Tibial artery (tissue), 4 donors: ENCODE data around the gene ENGASE.
A peak's percentile ranks its signal among the peaks of the same experiment; 100 is the strongest.

Experiments used
- DNase-seq, 2 donors: peaks; one replicate each; pipeline ENCODE4 v3.0.0-alpha.2; 2019
- H3K27ac ChIP-seq, 2 donors: fragments of 200-600 bp; sonication (generic) in 1 of 2; 1 replicate in 1 of 2; 2 replicates in 1 of 2; pipeline ENCODE4 v1.5.1; 2018 to 2019; ENCODE audit warnings: mild to moderate bottlenecking in 1 of 2
- H3K27me3 ChIP-seq, 2 donors: fragments of 200-600 bp; sonication (generic) in 1 of 2; one replicate each; pipeline versions ENCODE4 v1.5.1 to v1.6.0; 2016 to 2019
- H3K36me3 ChIP-seq, 3 donors: fragments of 200-600 bp; sonication (generic) in 2 of 3; one replicate each; pipeline ENCODE4 v1.5.1; 2016 to 2019; ENCODE audit warnings: mild to moderate bottlenecking in 2 of 3
- H3K4me1 ChIP-seq, 4 donors: fragments of 200-600 bp; sonication (generic) in 2 of 4; 1 replicate in 3 of 4; 2 replicates in 1 of 4; pipeline ENCODE4 v1.5.1; 2016 to 2019
- H3K4me3 ChIP-seq, 2 donors: fragments of 200-600 bp; sonication (generic) in 1 of 2; 1 replicate in 1 of 2; 2 replicates in 1 of 2; pipeline ENCODE4 v1.5.1; 2018 to 2019; ENCODE audit warnings: mild to moderate bottlenecking in 2 of 2
- H3K9me3 ChIP-seq, 3 donors: fragments of 200-600 bp; sonication (generic) in 1 of 3; one replicate each; pipeline ENCODE4 v1.5.1; 2016 to 2019
- intact Hi-C: fragments of 100-400 bp; cut with DNase I; formaldehyde crosslinking; loops from one replicate; pipeline ENCODE4 v1.15.0; 2023; ENCODE audit warnings: low total_unique reads
- TF ChIP-seq, protein P1 (sequence below), 2 experiments: fragments of 200-600 bp in 1 of 2; fragments of 450-650 bp in 1 of 2; IDR thresholded peaks; one replicate each; pipeline ENCODE4 v1.5.1; 2017 to 2019; ENCODE audit warnings: antibody characterized with exemption in 2 of 2, mild to moderate bottlenecking in 1 of 2, moderate library complexity in 1 of 2

The ENGASE gene

DNA sequence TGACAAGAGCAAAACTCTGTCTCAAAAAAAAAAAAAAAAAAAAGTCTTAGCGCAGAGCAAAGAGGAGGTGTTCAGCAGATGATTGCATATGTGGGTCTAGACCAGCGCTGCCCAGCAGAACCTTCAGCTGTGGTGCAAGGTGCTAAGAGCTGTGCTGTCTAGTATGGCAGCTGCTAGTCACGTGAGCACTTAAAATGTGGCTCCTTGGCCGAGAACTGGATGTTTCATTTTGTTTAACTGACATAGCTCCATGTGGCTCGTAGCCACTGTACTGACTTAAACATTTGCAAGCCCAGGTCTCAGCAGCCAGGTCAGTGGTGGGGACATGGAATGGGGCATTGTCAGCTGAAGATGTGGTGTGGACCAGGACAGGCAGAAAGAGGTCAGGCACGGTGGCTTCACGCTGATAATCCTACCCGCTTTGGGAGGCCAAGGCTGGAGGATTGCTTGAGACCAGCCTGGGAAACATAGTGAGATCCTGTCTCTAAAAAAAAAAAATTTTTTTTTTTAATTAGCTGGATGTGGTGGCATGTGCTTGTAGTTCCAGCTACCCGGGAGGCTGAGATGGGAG, 41.5 kb upstream of the ENGASE start:
- TF ChIP-seq, protein P1, sequence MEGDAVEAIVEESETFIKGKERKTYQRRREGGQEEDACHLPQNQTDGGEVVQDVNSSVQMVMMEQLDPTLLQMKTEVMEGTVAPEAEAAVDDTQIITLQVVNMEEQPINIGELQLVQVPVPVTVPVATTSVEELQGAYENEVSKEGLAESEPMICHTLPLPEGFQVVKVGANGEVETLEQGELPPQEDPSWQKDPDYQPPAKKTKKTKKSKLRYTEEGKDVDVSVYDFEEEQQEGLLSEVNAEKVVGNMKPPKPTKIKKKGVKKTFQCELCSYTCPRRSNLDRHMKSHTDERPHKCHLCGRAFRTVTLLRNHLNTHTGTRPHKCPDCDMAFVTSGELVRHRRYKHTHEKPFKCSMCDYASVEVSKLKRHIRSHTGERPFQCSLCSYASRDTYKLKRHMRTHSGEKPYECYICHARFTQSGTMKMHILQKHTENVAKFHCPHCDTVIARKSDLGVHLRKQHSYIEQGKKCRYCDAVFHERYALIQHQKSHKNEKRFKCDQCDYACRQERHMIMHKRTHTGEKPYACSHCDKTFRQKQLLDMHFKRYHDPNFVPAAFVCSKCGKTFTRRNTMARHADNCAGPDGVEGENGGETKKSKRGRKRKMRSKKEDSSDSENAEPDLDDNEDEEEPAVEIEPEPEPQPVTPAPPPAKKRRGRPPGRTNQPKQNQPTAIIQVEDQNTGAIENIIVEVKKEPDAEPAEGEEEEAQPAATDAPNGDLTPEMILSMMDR (IDR thresholded peaks at IDR 0.05) = no peak
- DNase-seq = no peak
- intact Hi-C loops = no loop called here
- peaks cover 0 to 4% (median 0%) of the 10 kb centered on the region in 3 donors for H3K36me3 ChIP-seq
- H3K27me3 ChIP-seq = no peaks in the 10 kb centered on the region
- H3K4me1 ChIP-seq = peaks cover 0 to 95% (median 62%) of the 10 kb centered on the region in 4 donors
- H3K9me3 ChIP-seq = no peaks in the 10 kb centered on the region
- peak overlapping the region; percentile 57 to 61 for H3K27ac ChIP-seq
- no peak overlapping the region for H3K4me3 ChIP-seq

DNA sequence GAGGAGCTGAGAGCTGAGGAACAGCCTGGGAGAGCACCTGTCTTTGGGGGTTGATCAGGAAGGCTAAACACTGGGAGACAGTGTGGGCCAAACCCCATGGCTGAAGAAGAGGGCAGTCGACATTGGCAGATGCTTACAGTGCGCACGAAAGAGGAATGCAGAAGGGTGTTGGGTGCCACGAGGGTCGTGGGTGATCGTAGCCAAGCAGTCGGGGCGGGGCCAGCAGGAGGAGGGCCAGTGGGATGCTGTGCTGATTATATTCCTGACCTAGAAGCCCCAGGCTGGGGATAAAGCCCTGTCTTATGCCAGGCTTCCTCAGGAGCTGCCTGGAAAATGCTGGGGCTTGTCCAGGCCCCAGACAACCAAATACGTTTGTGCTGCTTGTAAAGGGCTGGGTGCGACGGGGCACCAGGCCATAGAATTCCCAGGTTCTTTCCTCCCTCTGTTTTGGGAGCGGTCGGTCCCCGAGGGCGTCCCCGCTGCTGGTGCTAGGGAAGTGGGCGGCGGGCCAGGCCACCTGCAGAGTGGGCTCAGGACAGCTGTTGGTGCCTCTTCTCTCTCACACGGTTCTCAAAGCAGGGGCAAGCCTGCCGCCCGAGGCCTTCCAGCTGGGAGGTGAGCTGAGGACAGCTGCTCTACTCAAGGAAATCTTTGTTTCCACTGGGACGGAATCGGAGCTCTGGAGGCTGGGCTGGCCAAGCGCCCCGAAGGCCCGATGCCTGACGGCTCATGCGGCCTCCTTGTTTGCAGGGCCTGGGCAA, 40.7 kb upstream of the ENGASE start:
- H3K36me3 ChIP-seq = peaks cover 0 to 7% (median 0%) of the 10 kb centered on the region in 3 donors
- H3K4me1 ChIP-seq = peaks cover 0 to 95% (median 62%) of the 10 kb centered on the region in 4 donors
- H3K9me3 ChIP-seq = no peaks in the 10 kb centered on the region
- intact Hi-C loops = no loop called here
- DNase-seq = peak in 1 of 2 donors; percentile 78
- no peaks in the 10 kb centered on the region for H3K27me3 ChIP-seq
- TF ChIP-seq, protein P1 (IDR thresholded peaks at IDR 0.05) = no peak
- H3K4me3 ChIP-seq = no peak overlapping the region
- peak overlapping the region; percentile 57 to 61 for H3K27ac ChIP-seq

DNA sequence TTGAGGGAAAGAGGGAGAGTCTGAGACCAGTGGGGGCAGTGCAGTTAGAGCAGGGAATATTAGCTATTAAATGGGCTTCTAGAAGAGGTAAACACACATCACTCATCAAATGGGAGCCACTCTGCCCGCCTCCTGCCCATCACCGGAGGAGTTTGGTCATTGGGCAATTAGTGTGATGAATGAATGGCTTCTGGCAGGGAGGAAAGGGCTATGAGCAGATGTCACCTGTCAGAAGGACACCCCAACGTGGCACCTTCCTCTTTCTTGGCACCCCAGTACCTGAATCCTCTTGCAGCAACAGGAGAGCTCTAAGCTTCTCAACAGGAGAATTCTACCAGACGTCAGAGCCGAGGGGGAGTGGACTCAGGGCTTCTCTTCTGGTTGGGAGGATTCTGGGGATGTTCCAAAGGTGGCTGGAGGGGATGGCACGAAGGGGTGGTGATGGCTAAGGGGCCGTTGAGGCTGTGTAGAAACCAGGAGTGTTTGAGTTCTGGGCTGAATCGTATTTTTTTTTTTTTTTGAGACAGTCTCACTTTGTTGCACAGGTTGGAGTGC, 39.6 kb upstream of the ENGASE start:
- peaks cover 0 to 90% (median 55%) of the 10 kb centered on the region in 4 donors for H3K4me1 ChIP-seq
- DNase-seq = peak in 1 of 2 donors; percentile 40
- peak overlapping the region; percentile 49 to 57 for H3K27ac ChIP-seq
- no peak overlapping the region for H3K4me3 ChIP-seq
- peaks cover 0 to 13% (median 0%) of the 10 kb centered on the region in 3 donors for H3K36me3 ChIP-seq
- no peaks in the 10 kb centered on the region for H3K27me3 ChIP-seq
- TF ChIP-seq, protein P1 (IDR thresholded peaks at IDR 0.05) = no peak
- H3K9me3 ChIP-seq = no peaks in the 10 kb centered on the region
- intact Hi-C loops = no loop called here

DNA sequence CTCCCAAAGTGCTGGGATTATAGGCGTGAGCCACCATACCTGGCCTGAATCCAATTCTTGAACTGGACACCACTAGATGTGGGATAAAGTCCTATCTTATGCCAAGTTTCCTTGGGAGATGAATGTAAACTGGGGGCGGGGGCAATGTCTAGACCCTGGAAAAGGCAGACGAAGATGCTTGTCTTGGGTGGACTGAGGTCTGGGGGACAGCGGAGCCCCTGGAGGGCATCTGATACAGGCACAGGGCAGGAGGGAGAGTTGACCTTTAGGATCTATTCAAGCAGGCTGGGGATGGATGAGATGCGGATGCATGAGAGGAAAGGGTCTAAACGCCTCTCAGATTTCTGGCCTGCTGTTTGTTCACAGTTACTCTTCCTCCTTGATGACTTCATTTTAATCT, 38.9 kb upstream of the ENGASE start:
- TF ChIP-seq, protein P1 (IDR thresholded peaks at IDR 0.05) = no peak
- Histone ChIP-seq H3K36me3 (peaks cover 0 to 13% (median 0%) of the 10 kb centered on the region in 3 donors), H3K4me3 (no peak overlapping the region), H3K27me3 (no peaks in the 10 kb centered on the region), H3K4me1 (peaks cover 0 to 89% (median 53%) of the 10 kb centered on the region in 4 donors), H3K9me3 (no peaks in the 10 kb centered on the region), H3K27ac (peak overlapping the region in 1 of 2 donors; percentile 49)
- peak in 1 of 2 donors; percentile 56 for DNase-seq
- intact Hi-C loops = no loop called here

DNA sequence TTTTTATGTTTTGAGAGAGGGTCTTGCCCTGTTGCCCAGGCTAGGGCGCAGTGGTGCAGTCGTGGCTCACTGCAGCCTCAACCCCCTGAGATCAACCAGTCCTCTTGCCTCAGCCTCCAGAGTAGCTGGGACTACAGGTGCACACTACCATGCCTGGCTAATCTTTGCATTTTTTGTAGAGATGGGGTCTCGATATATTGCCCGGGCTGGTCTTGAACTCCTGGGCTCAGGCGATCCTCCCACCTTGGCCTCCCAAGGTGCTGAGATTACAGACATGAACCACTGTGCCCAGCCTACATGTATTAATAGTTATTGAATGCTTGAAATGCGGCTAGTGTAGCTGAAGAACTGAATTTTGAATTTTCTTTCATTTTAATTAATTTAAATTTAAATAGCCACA, 38.4 kb upstream of the ENGASE start:
- Histone ChIP-seq H3K27ac (peak overlapping the region; percentile 34 to 49), H3K27me3 (no peaks in the 10 kb centered on the region), H3K36me3 (peaks cover 0 to 13% (median 0%) of the 10 kb centered on the region in 3 donors), H3K4me3 (no peak overlapping the region), H3K4me1 (peaks cover 0 to 87% (median 53%) of the 10 kb centered on the region in 4 donors), H3K9me3 (no peaks in the 10 kb centered on the region)
- TF ChIP-seq, protein P1 (IDR thresholded peaks at IDR 0.05) = no peak
- intact Hi-C loops = no loop called here
- DNase-seq = peak in 1 of 2 donors; percentile 50
